Right atrium auricular region (tissue), 2 donors: ENCODE measurements around the gene RALGAPB. TPM values are rescaled to one million over a fixed set of nuclear protein-coding genes. Genes with fewer than 3 reads are reported as not detected.

ENCODE experiments used
- DNase-seq: peaks from one replicate; pipeline ENCODE4 v3.0.0-alpha.2; 2019; ENCODE audit warnings: low spot score
- H3K27ac ChIP-seq, 2 donors: fragments of 200-600 bp; sonication (generic); 1 replicate in 1 of 2; 2 replicates in 1 of 2; pipeline ENCODE4 v1.5.1; 2016 to 2019
- H3K27me3 ChIP-seq, 2 donors: fragments of 200-600 bp; sonication (generic); one replicate each; pipeline versions ENCODE4 v1.5.1 to v1.6.0; 2017 to 2019
- H3K36me3 ChIP-seq: fragments of 200-600 bp; sonication (generic); one replicate; pipeline ENCODE4 v1.5.1; 2016
- H3K4me1 ChIP-seq, 2 donors: fragments of 200-600 bp; sonication (generic); one replicate each; pipeline versions ENCODE4 v1.5.1 to v1.6.0; 2017 to 2019
- H3K4me3 ChIP-seq, 2 donors: fragments of 200-600 bp; sonication (generic); 1 replicate in 1 of 2; 2 replicates in 1 of 2; pipeline ENCODE4 v1.5.1; 2017 to 2019; ENCODE audit warnings: mild to moderate bottlenecking in 1 of 2, moderate library complexity in 1 of 2
- H3K9me3 ChIP-seq, 2 donors: fragments of 200-600 bp; sonication (generic); one replicate each; pipeline ENCODE4 v1.5.1; 2019
- CTCF ChIP-seq, 2 donors: fragments of 200-600 bp; sonication (generic); IDR thresholded peaks; one replicate each; pipeline ENCODE4 v1.5.1; 2019; ENCODE audit warnings: antibody characterized with exemption in 2 of 2
- total RNA-seq, 2 donors: library from RNA; depleted of rRNA; stranded (reverse); fragments of >200 nt; gene quantifications; one replicate each; pipeline ENCODE4 v1.1.0, GENCODE V29; 2016

RALGAPB gene
- total RNA-seq, 2 donors from 2014 or later: 24.6 to 24.8 TPM

GRCh38 chr20:38536310-38536709, 63.7 kb downstream of the RALGAPB start:
- no peak overlapping the region for H3K4me3 ChIP-seq
- H3K27me3 ChIP-seq: no peaks in the 10 kb centered on the region
- H3K4me1 ChIP-seq: no peaks in the 10 kb centered on the region
- H3K9me3 ChIP-seq: no peaks in the 10 kb centered on the region
- no peak for TF ChIP-seq CTCF (IDR thresholded peaks at IDR 0.05)
- no peak for DNase-seq
- no peak overlapping the region for H3K27ac ChIP-seq
- H3K36me3 ChIP-seq: peaks cover 78% of the 10 kb centered on the region

GRCh38 chr20:38537176-38537575, 64.5 kb downstream of the RALGAPB start:
- no peak for DNase-seq
- no peaks in the 10 kb centered on the region for H3K4me1 ChIP-seq
- no peak overlapping the region for H3K27ac ChIP-seq
- H3K9me3 ChIP-seq: no peaks in the 10 kb centered on the region
- H3K27me3 ChIP-seq: no peaks in the 10 kb centered on the region
- peaks cover 78% of the 10 kb centered on the region for H3K36me3 ChIP-seq
- H3K4me3 ChIP-seq: no peak overlapping the region
- TF ChIP-seq CTCF (IDR thresholded peaks at IDR 0.05): no peak

GRCh38 chr20:38538789-38539188, 66.1 kb downstream of the RALGAPB start:
- Histone ChIP-seq H3K27me3 (no peaks in the 10 kb centered on the region), H3K36me3 (peaks cover 73% of the 10 kb centered on the region), H3K9me3 (no peaks in the 10 kb centered on the region), H3K27ac (no peak overlapping the region), H3K4me1 (no peaks in the 10 kb centered on the region), H3K4me3 (no peak overlapping the region)
- TF ChIP-seq CTCF (IDR thresholded peaks at IDR 0.05): no peak
- DNase-seq: no peak

GRCh38 chr20:38543014-38543906, 70.6 kb downstream of the RALGAPB start:
- no peak for DNase-seq
- H3K36me3 ChIP-seq: peaks cover 79% of the 10 kb centered on the region
- no peaks in the 10 kb centered on the region for H3K27me3 ChIP-seq
- H3K9me3 ChIP-seq: no peaks in the 10 kb centered on the region
- no peaks in the 10 kb centered on the region for H3K4me1 ChIP-seq
- H3K4me3 ChIP-seq: no peak overlapping the region
- no peak overlapping the region for H3K27ac ChIP-seq
- TF ChIP-seq CTCF (IDR thresholded peaks at IDR 0.05): no peak

GRCh38 chr20:38545771-38546170, 73.1 kb downstream of the RALGAPB start:
- Histone ChIP-seq H3K4me3 (no peak overlapping the region), H3K4me1 (no peaks in the 10 kb centered on the region), H3K27me3 (no peaks in the 10 kb centered on the region), H3K9me3 (no peaks in the 10 kb centered on the region), H3K27ac (no peak overlapping the region), H3K36me3 (peaks cover 92% of the 10 kb centered on the region)
- no peak for DNase-seq
- TF ChIP-seq CTCF (IDR thresholded peaks at IDR 0.05): no peak
